Stimulated activated CD4-positive, alpha-beta T cell treated with anti-CD3 and anti-CD28 coated beads, Interleukin-15, amount 100 ng/mL, for 1 hour (primary cell): Measurements from ENCODE around the gene BRMS1L.
"Not testable (repeated sequence)": the region's sequence is repeated elsewhere in the genome, so short reads cannot be mapped to it uniquely, and the experiment has no call there.

Experiments
- DNase-seq, 2 donors: peaks; one replicate each; pipeline ENCODE4 v3.0.0-alpha.2; 2020; ENCODE audit warnings: low read depth in 1 of 2, low spot score in 1 of 2

BRMS1L gene, protein sequence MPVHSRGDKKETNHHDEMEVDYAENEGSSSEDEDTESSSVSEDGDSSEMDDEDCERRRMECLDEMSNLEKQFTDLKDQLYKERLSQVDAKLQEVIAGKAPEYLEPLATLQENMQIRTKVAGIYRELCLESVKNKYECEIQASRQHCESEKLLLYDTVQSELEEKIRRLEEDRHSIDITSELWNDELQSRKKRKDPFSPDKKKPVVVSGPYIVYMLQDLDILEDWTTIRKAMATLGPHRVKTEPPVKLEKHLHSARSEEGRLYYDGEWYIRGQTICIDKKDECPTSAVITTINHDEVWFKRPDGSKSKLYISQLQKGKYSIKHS

DNA sequence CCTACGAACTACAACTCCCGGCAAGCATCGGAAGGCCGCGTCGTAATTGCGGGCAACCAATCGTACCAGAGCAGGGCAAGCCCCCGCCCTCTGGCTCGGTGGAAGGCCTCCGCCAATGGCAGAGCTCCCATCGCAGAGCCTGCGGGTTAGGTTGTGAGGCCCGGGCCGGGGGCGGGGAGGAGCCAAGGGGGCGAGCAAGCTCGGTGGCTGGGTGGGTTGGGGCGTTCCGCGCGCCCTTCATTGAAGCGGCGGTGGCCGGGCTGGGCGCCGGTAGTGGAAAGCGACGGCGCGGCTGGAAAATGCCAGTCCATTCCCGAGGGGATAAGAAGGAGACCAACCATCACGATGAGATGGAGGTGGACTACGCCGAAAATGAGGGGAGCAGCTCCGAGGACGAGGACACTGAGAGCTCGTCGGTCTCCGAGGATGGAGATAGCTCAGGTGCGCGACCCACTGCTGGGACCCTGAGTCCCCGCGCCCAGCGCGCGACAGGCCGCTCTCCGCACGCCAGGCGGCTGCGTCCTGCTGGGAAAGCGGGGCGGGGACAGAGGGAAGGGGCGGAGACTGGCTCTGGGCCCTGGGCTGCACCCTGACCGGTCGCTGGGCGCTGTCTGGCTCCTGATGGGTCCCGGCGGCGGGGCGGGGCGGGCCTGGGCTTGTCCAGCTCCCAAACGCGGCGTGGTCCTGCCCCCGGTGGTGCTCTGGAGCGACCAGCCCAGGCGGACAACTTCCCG, at the start of gene BRMS1L:
BRMS1L (plus strand) TSS at position 121 of the 734 bp plus-strand sequence; CDS start at position 300, 179 bp downstream.
- DNase-seq: peak; percentile 88 to 93

DNA sequence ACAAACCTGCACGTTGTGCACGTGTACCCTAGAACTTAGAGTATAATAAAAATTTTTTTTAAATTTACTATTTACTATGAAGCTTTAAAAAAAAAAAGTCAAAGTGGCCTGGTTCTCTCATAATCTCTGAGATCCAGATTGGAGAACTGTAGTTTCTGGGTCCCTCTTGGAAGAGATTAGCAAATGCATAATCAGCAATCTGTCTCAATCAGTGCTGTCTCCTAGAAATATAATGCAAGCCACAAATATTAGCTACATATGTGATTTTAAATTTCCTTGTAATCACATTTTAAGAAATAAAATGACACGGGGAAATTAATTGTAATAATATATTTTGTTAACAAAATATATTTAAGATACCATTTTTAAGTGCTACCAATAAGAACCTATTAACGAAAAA, 49.3 kb upstream of the BRMS1L start:
- DNase-seq: no peak

DNA sequence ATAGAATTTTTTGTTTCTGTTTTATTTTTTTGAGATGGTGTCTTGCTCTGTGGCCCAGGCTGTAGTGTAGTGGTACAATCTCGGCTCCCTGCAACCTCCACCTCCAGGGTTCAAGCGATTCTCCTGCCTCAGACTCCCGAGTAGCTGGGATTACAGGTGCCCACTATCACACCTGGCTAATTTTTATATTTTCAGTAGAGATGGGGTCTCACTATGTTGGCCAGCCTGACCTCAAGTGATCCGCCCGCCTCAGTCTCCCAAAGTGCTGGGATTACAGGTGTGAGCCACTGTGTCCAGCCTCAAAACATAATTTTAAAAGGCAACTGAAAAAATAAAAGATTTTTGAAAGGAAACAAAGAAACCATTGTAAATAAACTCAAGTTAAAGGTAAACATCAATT, 48.6 kb upstream of the BRMS1L start:
- DNase-seq: not testable (repeated sequence)

DNA sequence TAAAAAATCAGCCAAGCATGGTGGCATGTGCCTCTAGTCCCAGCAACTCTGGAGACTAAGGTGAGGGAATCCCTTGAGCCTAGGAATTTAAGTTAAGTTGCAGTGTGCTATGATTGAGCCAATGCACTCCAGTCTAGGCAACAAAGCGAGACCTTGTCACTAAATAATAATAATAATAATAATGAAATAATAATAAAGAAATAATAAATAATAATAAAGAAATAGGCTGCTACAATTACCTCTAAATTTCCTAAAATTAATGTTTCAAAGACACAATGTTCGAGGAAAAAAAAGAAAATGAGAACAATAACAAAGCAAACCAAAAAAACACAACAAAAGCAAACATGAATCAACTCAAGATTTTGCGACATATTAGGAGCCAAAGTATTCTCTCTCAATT, 46.8 kb upstream of the BRMS1L start:
- no peak for DNase-seq

DNA sequence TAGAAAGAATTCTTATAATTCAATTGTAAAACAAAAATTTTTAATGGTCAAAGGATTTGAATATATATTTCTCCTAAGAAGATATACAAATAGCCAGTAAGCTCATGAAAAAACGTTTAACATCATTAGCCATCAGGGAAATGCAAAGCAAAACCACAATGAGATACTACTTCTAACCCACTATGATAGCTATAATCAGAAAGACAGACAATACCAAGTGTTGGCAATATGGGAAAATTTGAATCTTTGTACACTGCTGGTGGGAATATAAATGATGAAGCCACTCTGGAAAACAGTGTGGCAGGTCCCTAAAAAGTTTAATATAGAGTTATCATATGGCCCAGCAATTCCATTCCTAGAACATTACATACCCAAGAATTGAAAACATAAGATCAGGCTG, 42.4 kb upstream of the BRMS1L start:
- no peak for DNase-seq

DNA sequence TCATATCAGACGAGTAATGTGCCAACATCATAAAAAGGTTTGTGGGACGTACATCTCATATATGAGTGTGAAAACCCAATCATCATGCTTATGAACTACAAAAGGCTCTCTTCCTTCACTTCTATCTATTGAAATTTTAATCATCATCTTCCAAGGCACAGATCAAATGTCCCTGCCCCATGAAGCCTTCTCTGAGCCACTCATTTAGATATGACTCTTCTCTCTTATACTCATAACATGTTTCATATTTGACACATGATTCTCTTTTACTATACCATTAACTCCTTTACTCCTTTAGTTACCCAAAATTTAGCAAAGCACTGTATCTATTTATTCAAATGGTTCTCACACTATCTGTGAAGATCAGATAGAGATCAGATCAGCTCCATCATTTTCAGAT, 39.3 kb upstream of the BRMS1L start:
- DNase-seq: no peak

DNA sequence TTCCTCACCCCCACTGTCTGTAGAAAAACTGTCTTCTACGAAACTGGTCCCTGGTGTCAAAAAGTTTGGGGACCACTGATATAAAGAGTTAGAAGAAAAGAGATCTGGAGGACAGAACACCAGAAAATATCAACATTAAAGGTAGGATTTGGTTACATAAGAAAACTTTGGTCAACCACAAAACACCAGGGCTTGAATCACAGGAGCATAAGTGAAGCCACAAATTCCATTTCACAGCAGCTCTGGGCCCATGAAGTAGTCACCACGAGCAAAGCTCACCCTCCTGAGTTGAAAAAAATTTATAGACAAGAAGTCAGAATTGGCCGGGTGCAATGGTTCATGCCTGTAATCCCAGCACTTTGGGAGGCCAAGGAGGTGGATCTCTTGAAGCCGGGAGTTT, 36.5 kb upstream of the BRMS1L start:
- no peak for DNase-seq

DNA sequence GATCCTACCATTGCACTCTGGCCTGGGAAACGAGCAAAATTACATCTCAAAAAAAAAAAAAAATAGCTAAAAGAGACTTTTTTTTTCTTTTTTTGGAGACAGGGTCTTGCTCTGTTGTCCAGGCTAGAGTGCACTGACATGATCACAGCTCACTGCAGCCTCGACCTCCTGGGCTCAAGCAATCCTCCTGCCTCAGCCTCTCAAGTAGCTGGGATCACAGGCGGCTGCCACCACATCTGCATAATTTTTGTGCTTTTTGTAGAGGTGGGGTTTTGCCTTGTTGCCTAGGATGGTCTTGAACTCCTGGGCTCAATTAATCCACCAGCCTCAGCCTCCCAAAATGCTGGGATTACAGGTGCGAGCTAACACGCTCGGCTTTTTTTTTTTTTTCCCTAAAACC, 28.3 kb upstream of the BRMS1L start:
- no peak for DNase-seq

DNA sequence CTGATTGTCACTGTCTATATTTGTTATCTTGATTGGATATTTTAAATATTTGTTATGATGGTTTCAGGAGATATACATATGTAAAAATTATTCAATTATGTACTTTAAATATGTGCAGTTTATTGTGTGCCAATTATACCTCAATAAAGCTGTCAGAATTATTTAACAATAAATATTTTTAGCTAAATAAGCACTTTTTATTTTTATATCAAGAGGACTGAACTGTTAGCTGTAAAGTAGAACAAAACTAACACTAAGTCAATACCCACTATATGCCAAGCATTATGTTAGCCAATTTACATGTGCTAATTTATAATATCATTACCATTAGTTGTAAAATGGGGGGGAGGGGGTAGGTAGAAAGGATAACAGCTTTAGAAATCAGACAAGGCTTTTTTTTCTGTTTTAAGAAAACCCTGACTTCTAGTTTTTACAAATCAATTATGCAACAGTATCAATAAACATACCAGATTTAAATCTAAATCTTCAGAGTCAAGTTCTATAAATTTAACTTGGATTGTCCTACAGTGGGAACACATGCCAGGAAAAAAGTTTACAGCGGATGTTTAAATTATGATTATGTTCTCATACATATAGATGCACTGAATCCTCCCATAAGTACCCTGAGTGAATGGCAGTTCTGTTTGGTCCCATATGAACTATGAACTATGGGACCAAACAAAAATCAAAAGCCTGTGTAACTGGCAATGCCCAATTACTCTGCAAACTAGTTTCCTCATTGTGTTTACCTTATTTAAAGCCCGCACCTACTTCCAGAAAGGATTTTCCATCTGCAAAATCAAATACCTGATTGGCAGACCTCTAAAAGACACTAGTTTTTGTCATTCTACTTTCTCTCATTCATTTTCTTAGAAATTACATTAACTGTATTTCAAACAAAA, 19.9 kb upstream of the BRMS1L start:
- DNase-seq: no peak

DNA sequence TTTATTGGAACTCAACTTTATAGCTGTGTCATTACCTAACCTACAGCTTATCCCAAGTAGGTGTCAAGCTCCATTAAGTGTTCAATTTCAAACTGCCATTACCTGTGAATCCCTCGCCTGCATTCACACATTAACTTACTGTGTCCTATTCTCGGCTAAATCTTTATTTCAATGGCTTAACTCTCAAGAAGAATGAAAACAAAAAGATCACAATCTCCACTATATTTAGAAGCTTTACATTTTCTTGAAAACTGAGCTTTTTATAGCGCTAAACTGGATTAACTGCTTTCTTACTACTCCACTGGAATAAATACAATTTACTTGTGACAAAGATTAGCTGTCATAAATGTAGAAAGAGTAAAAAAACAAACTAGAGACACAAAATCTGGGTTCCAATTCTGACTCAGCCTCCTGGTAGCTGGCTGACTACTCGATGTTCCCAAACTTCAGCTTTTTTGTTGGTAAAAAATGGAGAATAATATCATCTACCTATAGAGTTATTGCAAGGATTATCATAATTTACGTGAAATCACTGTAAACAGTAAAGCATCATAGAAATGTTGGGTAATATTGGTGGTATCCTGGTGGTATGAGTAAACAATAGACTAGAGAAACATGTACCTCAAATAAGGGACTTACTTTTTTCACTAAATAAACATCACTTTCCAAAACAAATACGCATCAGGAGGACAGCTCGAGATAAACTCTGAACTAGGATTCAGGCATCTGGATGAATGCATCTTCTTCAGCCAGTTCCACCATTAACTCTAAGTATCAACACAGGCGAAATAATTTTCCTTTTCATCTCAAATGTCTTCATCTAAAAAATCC, 18.8 kb upstream of the BRMS1L start:
- no peak for DNase-seq

DNA sequence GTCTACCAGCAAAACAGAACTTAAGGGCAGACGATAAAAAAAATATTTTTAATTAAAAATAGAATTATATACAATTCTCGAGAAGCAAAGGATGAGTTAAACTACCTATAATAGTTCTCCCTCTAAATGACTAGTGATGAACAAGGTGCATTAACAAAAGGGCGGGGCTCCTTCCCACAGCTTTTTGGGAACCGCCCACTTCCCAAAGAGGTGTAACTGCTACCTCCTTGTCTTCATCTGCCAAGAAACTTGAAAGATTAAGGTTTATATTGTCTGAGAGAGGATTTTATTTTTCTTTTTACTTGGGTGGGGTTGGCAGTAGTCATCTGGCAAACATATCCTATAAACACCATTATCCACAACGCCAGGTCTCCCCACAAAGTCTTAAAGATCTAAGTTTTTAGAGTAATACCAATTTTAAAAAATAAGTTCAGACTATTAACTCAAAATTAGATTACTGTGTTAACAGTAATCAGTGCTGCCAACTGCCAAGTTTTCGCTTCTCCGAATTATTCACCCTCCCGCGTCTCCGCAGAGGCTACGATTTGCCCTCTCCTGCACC, 18.0 kb upstream of the BRMS1L start:
- no peak for DNase-seq

DNA sequence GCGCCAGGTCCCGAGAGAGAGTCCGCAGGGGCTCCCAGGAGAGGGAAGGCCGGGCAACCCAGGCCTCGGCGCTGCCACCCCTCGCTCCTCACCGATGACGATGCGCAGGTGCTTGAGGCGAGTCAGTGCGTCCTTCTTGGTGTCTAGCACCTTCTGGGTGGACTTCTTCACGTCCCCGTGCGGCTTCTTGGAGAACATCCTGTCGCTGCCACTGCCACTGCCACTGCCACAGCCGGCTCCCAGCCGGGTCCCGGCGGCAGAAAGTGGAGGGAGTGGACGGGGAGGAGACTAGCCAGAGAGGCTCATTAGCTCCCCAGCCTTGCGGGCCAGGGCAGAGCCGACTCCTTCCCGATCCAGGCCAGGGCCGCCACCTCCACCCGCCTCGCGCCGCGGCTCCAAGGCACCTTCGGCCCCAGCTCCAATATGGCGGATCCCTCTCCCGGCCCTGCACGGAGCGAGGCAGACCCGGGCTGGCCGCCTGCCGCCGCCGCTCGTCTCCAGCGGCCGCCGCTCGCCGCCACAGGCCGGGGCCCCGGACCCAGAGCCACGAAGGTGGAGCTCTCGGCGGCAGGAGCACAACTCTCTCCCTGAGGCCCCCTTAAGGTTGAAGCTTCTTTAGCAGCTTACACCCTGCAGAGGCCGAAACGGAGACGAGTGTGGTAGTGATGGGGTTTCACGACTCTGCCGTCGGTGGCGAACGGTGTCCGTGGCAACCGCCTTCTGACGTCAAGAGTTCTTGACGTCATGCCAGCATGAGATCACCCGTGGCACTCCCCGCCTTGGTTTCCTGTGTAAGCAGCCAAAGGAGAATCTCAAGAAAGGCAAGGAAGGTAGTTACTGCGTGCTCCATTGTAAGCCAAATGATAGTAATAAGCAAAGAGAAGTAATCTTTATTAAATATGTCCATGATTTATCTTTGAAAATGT, 17.2 kb upstream of the BRMS1L start, which contains the start of gene RALGAPA1:
RALGAPA1 (minus strand) TSS at position 658 of the 926 bp plus-strand sequence; CDS start at position 198, 460 bp downstream.
- peak; percentile 80 to 84 for DNase-seq

DNA sequence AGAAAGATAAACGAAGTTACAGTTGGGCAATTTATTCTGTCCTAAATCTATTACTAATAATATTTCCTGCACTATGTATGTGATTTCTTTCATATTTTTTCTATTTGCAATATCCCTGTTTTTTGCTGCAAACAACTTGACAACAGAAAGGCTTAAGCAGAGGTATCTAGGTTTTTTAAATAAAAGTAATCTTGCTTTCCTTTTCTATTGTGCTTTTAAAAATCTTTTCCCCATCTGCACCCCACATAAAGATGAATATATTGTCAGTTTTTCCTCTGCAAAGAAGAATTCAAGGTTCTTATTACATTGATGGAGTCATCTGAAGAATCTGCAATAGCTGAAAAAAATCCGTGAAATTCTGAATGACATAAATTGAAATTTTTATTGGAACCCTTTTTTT, 16.5 kb upstream of the BRMS1L start:
- DNase-seq: no peak

DNA sequence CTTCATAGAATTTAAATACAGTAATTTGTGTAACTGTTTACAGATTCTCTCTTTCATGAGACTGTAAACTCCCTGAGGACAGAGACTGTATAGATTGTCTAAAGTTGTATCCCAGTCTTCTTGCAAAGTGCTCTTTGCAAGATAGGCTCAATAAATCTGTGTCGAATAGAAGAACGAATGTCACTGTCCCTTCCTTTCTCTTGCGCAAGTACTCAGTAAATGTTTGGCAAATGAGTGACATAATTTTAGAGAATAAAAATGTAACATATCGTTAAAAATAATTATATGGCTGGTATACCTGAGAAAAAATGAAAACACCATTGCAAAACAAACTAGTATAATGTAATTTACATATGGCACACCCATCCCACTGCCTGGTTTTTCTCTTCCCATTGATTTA, 15.2 kb upstream of the BRMS1L start:
- no peak for DNase-seq

DNA sequence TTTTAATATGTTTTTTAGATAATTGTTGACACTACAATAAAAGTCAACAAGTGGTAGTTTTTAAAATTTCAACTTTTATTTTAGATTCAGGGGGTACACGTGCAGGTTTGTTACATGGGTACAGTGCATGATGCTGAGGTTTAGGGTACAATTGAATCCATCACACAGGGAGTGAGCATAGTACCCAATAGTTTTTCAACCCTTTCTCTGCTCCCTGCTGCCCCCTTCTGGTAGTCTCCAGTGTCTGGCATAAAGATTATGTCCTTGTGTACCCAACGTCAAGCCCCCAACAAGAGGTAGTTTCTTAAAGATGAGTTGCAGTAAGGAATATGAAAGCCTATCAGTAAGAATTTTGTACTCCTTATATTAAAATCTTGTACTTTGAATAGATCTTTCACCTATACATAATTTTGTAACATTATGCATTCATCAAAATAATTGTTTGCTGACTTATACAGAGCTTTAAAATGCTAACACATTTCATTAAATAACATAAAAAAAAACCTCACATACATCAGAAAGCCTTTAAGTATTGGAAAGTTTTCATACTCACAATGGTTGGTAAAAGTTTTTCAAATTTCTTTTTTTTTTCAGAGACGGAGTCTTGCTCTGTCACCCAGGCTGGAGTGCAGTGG, 11.7 kb upstream of the BRMS1L start:
- DNase-seq: peak; percentile 45 to 49

DNA sequence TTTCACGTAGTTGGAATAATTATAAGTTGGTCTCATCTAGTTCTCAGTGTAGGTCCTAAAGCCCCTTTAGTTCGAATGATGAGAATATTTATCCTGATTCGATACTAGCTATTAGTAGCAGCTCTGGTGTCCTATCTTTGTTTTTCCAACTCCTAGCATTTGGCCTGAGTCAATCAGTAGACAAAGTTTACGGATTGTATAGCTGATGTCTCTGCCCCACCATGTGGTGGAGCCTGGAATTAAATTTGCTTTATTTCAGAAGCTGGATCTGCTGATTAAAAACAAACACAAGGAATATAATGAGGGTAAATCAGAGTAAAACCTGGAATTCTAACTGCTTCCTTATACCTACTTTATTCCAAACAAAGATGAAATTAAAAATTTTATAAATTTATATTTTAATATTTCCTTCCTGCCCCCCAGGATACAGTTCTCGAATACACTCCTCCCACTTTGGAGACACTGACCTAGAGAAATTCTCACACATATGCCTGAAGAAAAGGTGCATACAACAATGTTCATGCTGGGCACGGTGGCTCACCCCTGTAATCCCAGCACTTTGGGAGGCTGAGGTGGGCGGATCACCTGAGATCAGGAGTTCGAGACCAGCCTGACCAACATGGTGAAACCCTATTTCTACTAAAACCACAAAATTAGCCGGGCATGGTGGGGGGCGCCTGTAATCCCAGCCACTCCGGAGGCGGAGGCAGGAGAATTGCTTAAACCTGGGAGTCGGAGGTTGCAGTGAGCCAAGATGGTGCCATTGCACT, 7.6 kb upstream of the BRMS1L start:
- no peak for DNase-seq

DNA sequence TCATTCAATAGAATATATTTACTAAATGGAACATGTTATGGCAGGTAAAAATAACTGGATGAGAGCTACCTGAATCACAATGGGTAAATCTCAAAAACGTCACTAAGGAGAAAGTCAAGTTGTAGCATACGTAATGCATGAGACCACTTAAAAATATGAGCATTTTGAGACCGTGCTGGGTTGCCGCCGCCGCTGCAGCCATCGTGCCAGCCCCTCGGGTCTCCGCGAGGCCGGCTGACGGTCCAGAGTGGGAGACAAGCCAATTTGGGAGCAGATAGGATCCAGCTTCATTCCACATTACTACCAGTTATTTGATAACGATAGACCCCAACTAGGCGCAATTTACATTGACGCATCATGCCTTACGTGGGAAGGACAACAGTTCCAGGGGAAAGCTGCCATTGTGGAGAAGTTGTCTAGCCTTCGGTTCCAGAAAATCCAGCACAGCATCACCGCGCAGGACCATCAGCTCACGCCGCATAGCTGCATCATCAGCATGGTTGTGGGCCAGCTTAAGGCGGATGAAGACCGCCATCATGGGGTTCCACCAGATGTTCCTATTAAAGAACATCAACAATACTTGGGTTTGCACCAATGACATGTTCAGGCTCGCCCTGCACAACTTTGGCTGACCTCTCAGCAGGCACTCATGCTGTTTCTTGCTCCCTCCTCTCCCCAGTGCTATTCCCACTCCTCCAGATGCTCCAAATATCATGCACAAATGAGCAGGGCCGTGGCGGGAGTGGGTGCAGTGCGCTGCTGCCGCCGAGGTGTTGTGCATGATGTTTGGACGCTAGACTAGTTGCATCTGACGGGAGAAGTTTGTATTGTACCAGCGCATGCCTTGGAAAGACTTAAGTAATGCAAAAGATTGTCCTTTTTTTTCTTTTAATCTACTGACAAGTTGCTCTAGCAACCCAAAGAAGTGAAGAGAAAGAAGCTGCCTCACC, 6.3 kb upstream of the BRMS1L start:
- no peak for DNase-seq
